Ovary (tissue), 3 donors: Measurements from ENCODE around the gene NGEF.

Experiments used
- EP300 ChIP-seq: sonication (generic); formaldehyde crosslinking; IDR thresholded peaks from one replicate; pipeline ENCODE4 v1.6.1; 2017; ENCODE audit warnings: antibody characterized with exemption
- POLR2A ChIP-seq: fragments of 450-650 bp; IDR thresholded peaks from one replicate; pipeline ENCODE4 v1.6.1; 2017; ENCODE audit warnings: antibody characterized with exemption, mild to moderate bottlenecking, moderate library complexity
- TF ChIP-seq, protein P1 (sequence below), 3 donors: fragments of 450-650 bp in 2 of 3; fragments of 200-600 bp in 1 of 3; IDR thresholded peaks; one replicate each; pipeline versions ENCODE4 v1.5.1 to v1.8.0; 2016 to 2022; ENCODE audit warnings: antibody characterized with exemption in 3 of 3, mild to moderate bottlenecking in 1 of 3
- donor health status: DM: no; HTN: no; CAD: no.

DNA sequence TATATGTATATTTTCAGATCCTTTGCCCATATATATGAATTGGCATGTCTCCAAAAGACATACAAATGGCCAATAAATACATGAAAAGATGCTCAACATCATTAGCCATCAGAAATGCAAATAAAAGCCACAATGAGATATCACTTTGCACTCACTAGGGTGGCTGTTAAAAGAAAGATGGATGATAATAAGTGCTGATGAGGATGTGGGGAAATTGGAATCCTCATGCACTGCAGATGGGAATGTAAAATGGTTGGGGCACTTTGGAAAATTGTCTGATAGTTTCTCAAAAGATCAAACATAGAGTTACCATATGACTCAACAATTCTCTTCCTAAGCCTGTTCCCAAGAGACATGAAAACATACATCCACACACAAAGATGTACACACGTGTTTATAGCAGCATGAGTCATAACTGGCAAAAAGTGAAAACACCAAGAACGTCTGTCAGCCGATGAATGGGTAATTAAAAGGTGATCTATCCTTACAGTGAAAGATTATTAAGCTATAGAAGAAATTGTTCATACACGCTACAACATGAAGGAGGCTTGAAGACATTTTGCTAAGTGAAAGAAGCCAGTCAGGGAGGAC, 19.7 kb downstream of the NGEF start:
- TF ChIP-seq, protein P1, sequence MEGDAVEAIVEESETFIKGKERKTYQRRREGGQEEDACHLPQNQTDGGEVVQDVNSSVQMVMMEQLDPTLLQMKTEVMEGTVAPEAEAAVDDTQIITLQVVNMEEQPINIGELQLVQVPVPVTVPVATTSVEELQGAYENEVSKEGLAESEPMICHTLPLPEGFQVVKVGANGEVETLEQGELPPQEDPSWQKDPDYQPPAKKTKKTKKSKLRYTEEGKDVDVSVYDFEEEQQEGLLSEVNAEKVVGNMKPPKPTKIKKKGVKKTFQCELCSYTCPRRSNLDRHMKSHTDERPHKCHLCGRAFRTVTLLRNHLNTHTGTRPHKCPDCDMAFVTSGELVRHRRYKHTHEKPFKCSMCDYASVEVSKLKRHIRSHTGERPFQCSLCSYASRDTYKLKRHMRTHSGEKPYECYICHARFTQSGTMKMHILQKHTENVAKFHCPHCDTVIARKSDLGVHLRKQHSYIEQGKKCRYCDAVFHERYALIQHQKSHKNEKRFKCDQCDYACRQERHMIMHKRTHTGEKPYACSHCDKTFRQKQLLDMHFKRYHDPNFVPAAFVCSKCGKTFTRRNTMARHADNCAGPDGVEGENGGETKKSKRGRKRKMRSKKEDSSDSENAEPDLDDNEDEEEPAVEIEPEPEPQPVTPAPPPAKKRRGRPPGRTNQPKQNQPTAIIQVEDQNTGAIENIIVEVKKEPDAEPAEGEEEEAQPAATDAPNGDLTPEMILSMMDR (IDR thresholded peaks at IDR 0.05): no peak
- TF ChIP-seq POLR2A (no peak), EP300 (no peak)
